HEK293 (cell line): Measurements from ENCODE around the gene GBF1.

Source experiments
- CTCF ChIP-seq: fragments of 450-650 bp; formaldehyde crosslinking; IDR thresholded peaks from 2 replicates; pipeline ENCODE4 v1.5.1; 2016; ENCODE audit warnings: missing biosample characterization, missing genetic modification characterization
- REST ChIP-seq: fragments of 450-650 bp; formaldehyde crosslinking; IDR thresholded peaks from 2 replicates; pipeline ENCODE4 v1.5.1; 2016; ENCODE audit warnings: missing biosample characterization, missing genetic modification characterization
- SP2 ChIP-seq: fragments of 450-650 bp; formaldehyde crosslinking; IDR thresholded peaks from 2 replicates; pipeline ENCODE4 v1.5.1; 2016; ENCODE audit warnings: missing biosample characterization, missing genetic modification characterization
- ZBTB49 ChIP-seq: fragments of 450-650 bp; formaldehyde crosslinking; IDR thresholded peaks from 2 replicates; pipeline ENCODE4 v1.5.1; 2016; ENCODE audit warnings: missing biosample characterization, missing genetic modification characterization, low read depth
- ZNF174 ChIP-seq: fragments of 450-650 bp; formaldehyde crosslinking; IDR thresholded peaks from 2 replicates; pipeline ENCODE4 v1.5.0; 2017; ENCODE audit warnings: missing biosample characterization, mild to moderate bottlenecking, missing genetic modification characterization
- ZNF214 ChIP-seq: fragments of 450-650 bp; formaldehyde crosslinking; IDR thresholded peaks from 2 replicates; pipeline ENCODE4 v1.5.1; 2017; ENCODE audit warnings: missing biosample characterization, mild to moderate bottlenecking, missing genetic modification characterization, borderline replicate concordance
- ZNF23 ChIP-seq: fragments of 450-650 bp; formaldehyde crosslinking; IDR thresholded peaks from 2 replicates; pipeline ENCODE4 v1.5.1; 2016; ENCODE audit warnings: missing biosample characterization, missing genetic modification characterization, borderline replicate concordance
- ZNF350 ChIP-seq: fragments of 450-650 bp; formaldehyde crosslinking; IDR thresholded peaks from 2 replicates; pipeline ENCODE4 v1.5.0; 2017; ENCODE audit warnings: missing biosample characterization, mild to moderate bottlenecking, missing genetic modification characterization
- ZNF555 ChIP-seq: fragments of 450-650 bp; formaldehyde crosslinking; conservative IDR thresholded peaks from 2 replicates; pipeline ENCODE4 v1.5.1; 2017; ENCODE audit warnings: missing biosample characterization, mild to moderate bottlenecking, missing genetic modification characterization, inconsistent platforms
- ZNF580 ChIP-seq: fragments of 450-650 bp; formaldehyde crosslinking; IDR thresholded peaks from 2 replicates; pipeline ENCODE4 v1.5.1; 2016; ENCODE audit warnings: missing biosample characterization, missing genetic modification characterization
- ZNF704 ChIP-seq: fragments of 450-650 bp; formaldehyde crosslinking; IDR thresholded peaks from 2 replicates; pipeline ENCODE4 v1.5.1; 2016; ENCODE audit warnings: missing biosample characterization, missing genetic modification characterization
- ZNF843 ChIP-seq: fragments of 450-650 bp; formaldehyde crosslinking; IDR thresholded peaks from 2 replicates; pipeline ENCODE4 v1.5.1; 2016; ENCODE audit warnings: missing biosample characterization, missing genetic modification characterization

- TF ChIP-seq ZNF174 (tag by site-specific recombination) = no peak
- TF ChIP-seq CTCF (tag by site-specific recombination) = no peak
- TF ChIP-seq ZNF555 (tag by site-specific recombination) = no peak
- TF ChIP-seq ZNF350 (tag by site-specific recombination) = no peak
- TF ChIP-seq ZNF23 (tag by site-specific recombination) = no peak
- no peak for TF ChIP-seq ZBTB49
- TF ChIP-seq ZNF843 (tag by site-specific recombination) = no peak
- no peak for TF ChIP-seq ZNF214 (tag by site-specific recombination)
- no peak for TF ChIP-seq ZNF580 (tag by site-specific recombination)
- TF ChIP-seq SP2 = no peak
- no peak for TF ChIP-seq REST (tag by site-specific recombination)
- TF ChIP-seq ZNF704 = no peak
Observed at GRCh38 chr10:102202386-102202785, 42.9 kb upstream of the GBF1 start.
